GM21515 (cell line): ENCODE measurements around the gene C16orf95.

ENCODE experiments used
- ATAC-seq: cut with Tn5 transposase; IDR thresholded peaks from one replicate; pipeline ENCODE4 v1.9.1; 2021; ENCODE audit not compliant: unreplicated experiment

The C16orf95 gene

DNA sequence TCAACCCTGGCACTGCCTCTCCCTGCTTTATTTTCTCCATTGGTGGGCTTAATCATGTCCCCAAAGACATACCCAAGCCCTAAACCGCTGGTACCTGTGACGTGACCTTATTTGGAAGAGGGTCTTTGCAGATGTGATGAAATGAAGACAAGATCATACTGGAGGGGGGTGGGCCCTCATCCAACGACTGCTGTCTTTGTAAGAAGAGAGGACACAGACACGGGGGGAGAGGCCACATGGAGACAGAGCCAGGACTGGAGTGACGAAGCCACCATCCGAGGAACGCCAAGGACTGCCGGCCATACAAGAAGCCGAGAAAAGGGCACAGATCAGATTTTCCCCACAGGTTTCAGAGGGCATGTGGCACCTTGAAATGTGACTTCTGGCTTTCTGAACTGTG is 62.5 kb downstream of the C16orf95 start:
- ATAC-seq: no peak

DNA sequence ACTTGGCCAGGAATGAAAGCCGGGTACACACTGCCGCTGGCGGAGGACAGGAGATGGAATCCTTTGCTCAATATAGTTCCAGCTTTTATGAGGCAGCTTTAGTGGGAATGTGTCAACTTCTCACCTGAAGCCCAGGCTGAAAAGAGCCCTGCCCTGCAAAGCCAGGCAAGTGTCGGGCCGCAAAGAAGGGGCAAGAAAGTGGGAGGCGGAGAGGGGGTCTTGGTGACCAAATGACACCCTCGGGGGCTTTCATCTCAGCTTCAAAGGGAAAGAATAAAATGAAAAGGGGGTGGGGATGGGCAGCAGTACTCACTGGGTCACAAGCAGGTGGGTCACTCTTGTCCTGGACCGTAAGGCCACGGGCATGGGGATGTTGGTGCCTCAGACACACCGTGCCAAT is 62.9 kb downstream of the C16orf95 start:
- ATAC-seq: no peak

DNA sequence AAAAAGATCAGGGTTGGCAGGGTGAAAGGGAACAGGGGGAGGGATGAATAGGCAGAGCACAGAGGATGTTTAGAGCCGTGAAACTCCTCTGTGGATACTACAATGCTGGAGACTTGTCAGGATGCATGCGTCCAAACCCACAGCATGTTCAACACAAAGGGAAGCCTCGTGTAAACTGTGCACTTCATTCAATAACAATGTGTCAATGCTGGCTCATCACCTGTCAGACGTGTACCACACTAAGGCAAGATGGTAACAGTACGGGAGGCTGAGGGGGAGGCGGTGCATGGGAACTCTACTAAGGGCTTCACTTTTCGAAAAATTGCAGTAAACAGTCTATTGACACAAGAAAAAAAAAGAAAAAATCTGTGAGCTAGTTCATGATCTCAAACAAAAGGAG is 63.7 kb downstream of the C16orf95 start:
- ATAC-seq: no peak
